ENCODE data around the gene DOC2B. TPM values are rescaled to one million over a fixed set of nuclear protein-coding genes. Genes with fewer than 3 reads are reported as not detected.

Gene DOC2B
- total and polyA plus RNA-seq, 9 of the 15 experiments (the other 6 are each of a cell fraction or from before 2014, with no cell fraction given), result 0.02 TPM; not detected in 8

GRCh38 chr17:189444-189843 lies 8.0 kb upstream of the DOC2B start (continued):
- TF ChIP-seq REST (IDR thresholded peaks at IDR 0.05; ENCODE audit: borderline replicate concordance) (no peak), REST (CRISPR knock-in tag; IDR thresholded peaks at IDR 0.05; ENCODE audit: low read depth) (no peak), MECOM (CRISPR knock-in tag; IDR thresholded peaks at IDR 0.05) (no peak), NCOA2 (IDR thresholded peaks at IDR 0.05; ENCODE audit: partially characterized antibody in 2 of 2) (no peak)
